T-helper 2 cell treated with Interferon-gamma antibody and Interleukin-4, amounts not matched to agents 100 ng/mL and 5 ng/mL, for 36 hours (primary cell): Measurements from ENCODE around the gene NCOA3. TPM values are rescaled to one million over a fixed set of nuclear protein-coding genes. Genes with fewer than 3 reads are reported as not detected.
"Not testable (repeated sequence)": the region's sequence is repeated elsewhere in the genome, so short reads cannot be mapped to it uniquely, and the experiment has no call there.

Source experiments
- intact Hi-C: fragments of 100-400 bp; cut with micrococcal nuclease; formaldehyde crosslinking; loops from one replicate; pipeline ENCODE4 v1.15.1; 2023
- total RNA-seq: library from RNA; stranded (reverse); gene quantifications from 2 replicates; pipeline ENCODE4 v1.2.3, GENCODE V29; 2022

The NCOA3 gene
- total RNA-seq, 1 donor from 2014 or later, result 104 TPM

GRCh38 chr20:47595138-47595537 is 93.5 kb downstream of the NCOA3 start:
- intact Hi-C loops, result not testable (repeated sequence)

GRCh38 chr20:47596003-47596571 is 94.4 kb downstream of the NCOA3 start:
- intact Hi-C loops, result no loop called here

- intact Hi-C loops, result no loop called here
Measured at GRCh38 chr20:47597090-47597489, 95.4 kb downstream of the NCOA3 start.

- intact Hi-C loops, result no loop called here
Measured at GRCh38 chr20:47598911-47599744, 97.4 kb downstream of the NCOA3 start.

GRCh38 chr20:47600967-47601547 is 99.4 kb downstream of the NCOA3 start:
- intact Hi-C loops, result no loop called here

GRCh38 chr20:47603260-47603659 is 101.6 kb downstream of the NCOA3 start:
- intact Hi-C loops, result no loop called here

- intact Hi-C loops, result no loop called here
Measured at GRCh38 chr20:47605673-47606413, 104.2 kb downstream of the NCOA3 start.

- intact Hi-C loops, result no loop called here
Measured at GRCh38 chr20:47606414-47606982, 104.8 kb downstream of the NCOA3 start.

- intact Hi-C loops, result no loop called here
Measured at GRCh38 chr20:47606983-47607613, 105.4 kb downstream of the NCOA3 start.

- intact Hi-C loops, result no loop called here
Measured at GRCh38 chr20:47609001-47609400, 107.3 kb downstream of the NCOA3 start.

- intact Hi-C loops, result loop anchor here (1.0 to 5.0 kb wide), 4 partner anchors 11 to 253 kb away; partner anchors contain the start of gene ZMYND8
Measured at GRCh38 chr20:47610247-47610944, 108.7 kb downstream of the NCOA3 start.

- intact Hi-C loops, result loop anchor here (1.0 to 5.0 kb wide), 4 partner anchors 10 to 254 kb away; partner anchors contain the start of gene ZMYND8
Measured at GRCh38 chr20:47610945-47611250, 109.2 kb downstream of the NCOA3 start.

- intact Hi-C loops, result loop anchor here (2.0 to 5.0 kb wide), 3 partner anchors 34 to 254 kb away; partner anchors contain the start of gene ZMYND8
Measured at GRCh38 chr20:47611785-47612184, 110.1 kb downstream of the NCOA3 start.

- intact Hi-C loops, result loop anchor here (5.0 kb wide), 2 partner anchors 35 to 255 kb away; partner anchors contain the start of gene ZMYND8
Measured at GRCh38 chr20:47612670-47613069, 111.0 kb downstream of the NCOA3 start.

- intact Hi-C loops, result loop anchor here (5.0 kb wide), 2 partner anchors 38 to 258 kb away; partner anchors contain the start of gene ZMYND8
Measured at GRCh38 chr20:47614703-47615309, 113.1 kb downstream of the NCOA3 start.

GRCh38 chr20:47618479-47618878 is 116.8 kb downstream of the NCOA3 start:
- intact Hi-C loops, result no loop called here

GRCh38 chr20:47620808-47621805 is 119.4 kb downstream of the NCOA3 start:
- intact Hi-C loops, result loop anchor here (1.0 to 10.0 kb wide), 5 partner anchors 11 to 426 kb away; partner anchors contain the start of gene NCOA3

- intact Hi-C loops, result loop anchor here (10.0 kb wide), 1 partner anchor 427 kb away; no protein-coding TSS in a partner anchor
Measured at GRCh38 chr20:47622118-47622665, 120.5 kb downstream of the NCOA3 start.
